ENCODE results near the gene ZRANB3.

- TF ChIP-seq CTCF (conservative IDR thresholded peaks at IDR 0.05; ENCODE audit: low read length): no peak
- no peak for TF ChIP-seq EZH2phosphoT487 (IDR thresholded peaks at IDR 0.05; ENCODE audit: borderline replicate concordance, low read depth, low read length)
These were observed 5.2 kb downstream of the ZRANB3 start for GRCh38 chr2:135525786-135526185.

Data from OCI-LY7 (cell line).